ENCODE measurements around the gene C2orf49. TPM values are rescaled to one million over a fixed set of nuclear protein-coding genes. Genes with fewer than 3 reads are reported as not detected.
A peak's percentile ranks its signal among the peaks of the same experiment; 100 is the strongest.

Gene C2orf49
- total and polyA plus RNA-seq, 2 donors (not counting 3 experiments of a cell fraction or from before 2014, with no cell fraction given): 4.6 to 15.0 TPM

- POLR2A ChIA-PET: interaction anchor here (1.7 kb wide), 1 partner anchor 10 kb away, joined by 5 read pairs; no protein-coding TSS in a partner anchor
- BruUV-seq (replicated peaks): no TSS peak
- Histone ChIP-seq H3K4me3 (replicated peaks in 1 of 3; ENCODE audit: insufficient read depth in 1 of 3, low read depth in 1 of 3, low read length in 3 of 3) (no peak overlapping the region), H4K20me1 (replicated peaks; ENCODE audit: control insufficient read depth, extremely low read depth, insufficient read depth, low read length) (no peaks in the 10 kb centered on the region), H3K27ac (ENCODE audit: insufficient read depth, low read depth, low read length) (no peak overlapping the region), H3K9me3 (replicated peaks; ENCODE audit: control insufficient read depth, insufficient read depth, low read length) (no peaks in the 10 kb centered on the region), H3K9ac (replicated peaks; ENCODE audit: extremely low read depth, insufficient read depth, low read length) (no peak overlapping the region), H3K79me2 (ENCODE audit: control insufficient read depth, insufficient read depth, low read length) (peaks cover 91% of the 10 kb centered on the region), H2AFZ (ENCODE audit: low read depth, low read length) (no peak overlapping the region), H3K4me2 (ENCODE audit: insufficient read depth, low read length) (no peak overlapping the region), H3K9me1 (replicated peaks; ENCODE audit: control insufficient read depth, extremely low read depth, insufficient read depth, low read length) (no peaks in the 10 kb centered on the region), H3K4me1 (ENCODE audit: control insufficient read depth, extremely low read depth, insufficient read depth, low read length) (peaks cover 61% of the 10 kb centered on the region), H3K27me3 (ENCODE audit: control insufficient read depth in 2 of 2, insufficient read depth in 2 of 2, low read length in 2 of 2) (no peaks in the 10 kb centered on the region), H3K36me3 (ENCODE audit: control insufficient read depth in 2 of 2, extremely low read depth in 1 of 2, insufficient read depth in 2 of 2, low read length in 2 of 2) (peaks cover 39 to 49% of the 10 kb centered on the region in 2 experiments)
- no peak for FAIRE-seq
- dilution Hi-C loops (cut with MboI; ENCODE audit: extremely low pct_ligation_motif_present, low sequenced_read_pairs): no loop called here
- TF ChIP-seq GATA2 (IDR thresholded peaks at IDR 0.05; ENCODE audit: insufficient read depth, insufficient read length, low read depth, low read length) (no peak), JUN (IDR thresholded peaks at IDR 0.05; ENCODE audit: borderline replicate concordance, insufficient read depth, insufficient read length, low read depth) (no peak), POLR2AphosphoS5 (IDR thresholded peaks at IDR 0.05; ENCODE audit: insufficient read depth, low read depth, low read length) (no peak), EZH2 (IDR thresholded peaks at IDR 0.05; ENCODE audit: borderline replicate concordance, low read depth, low read length, severe bottlenecking) (no peak), POLR2A (IDR thresholded peaks at IDR 0.05; ENCODE audit: low read depth, low read length) (no peak), FOS (IDR thresholded peaks at IDR 0.05; ENCODE audit: borderline replicate concordance, insufficient read depth, low read length) (no peak), MYC (IDR thresholded peaks at IDR 0.05; ENCODE audit: low read depth, low read length) (no peak), CTCF (IDR thresholded peaks at IDR 0.05; ENCODE audit: extremely low read depth in 1 of 2, insufficient read depth in 1 of 2, low read depth in 1 of 2, low read length in 2 of 2) (no peak)
- TF ChIP-seq, protein P1, sequence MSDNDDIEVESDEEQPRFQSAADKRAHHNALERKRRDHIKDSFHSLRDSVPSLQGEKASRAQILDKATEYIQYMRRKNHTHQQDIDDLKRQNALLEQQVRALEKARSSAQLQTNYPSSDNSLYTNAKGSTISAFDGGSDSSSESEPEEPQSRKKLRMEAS (IDR thresholded peaks at IDR 0.05; ENCODE audit: insufficient read depth, insufficient read length): no peak
- peak; percentile 7 for DNase-seq (ENCODE audit: low read depth, low spot score)
- intact Hi-C loops (cut with micrococcal nuclease): no loop called here
- CTCF ChIA-PET: interaction anchor here (1.3 kb wide), 1 partner anchor 137 kb away, joined by 3 read pairs; no protein-coding TSS in a partner anchor
Observed at GRCh38 chr2:105384216-105384615, 46.9 kb downstream of the C2orf49 start.

All from endothelial cell of umbilical vein (primary cell).